Middle frontal gyrus (tissue), 1 donor: Measurements from ENCODE around the gene TUBGCP4.
"Not testable (repeated sequence)": the region's sequence is repeated elsewhere in the genome, so short reads cannot be mapped to it uniquely, and the experiment has no call there.

Experiments
- DNase-seq: peaks from one replicate; pipeline ENCODE4 v3.0.0-alpha.2; 2015; ENCODE audit warnings: low spot score; ENCODE audit errors: extremely low spot score

TUBGCP4 gene, protein sequence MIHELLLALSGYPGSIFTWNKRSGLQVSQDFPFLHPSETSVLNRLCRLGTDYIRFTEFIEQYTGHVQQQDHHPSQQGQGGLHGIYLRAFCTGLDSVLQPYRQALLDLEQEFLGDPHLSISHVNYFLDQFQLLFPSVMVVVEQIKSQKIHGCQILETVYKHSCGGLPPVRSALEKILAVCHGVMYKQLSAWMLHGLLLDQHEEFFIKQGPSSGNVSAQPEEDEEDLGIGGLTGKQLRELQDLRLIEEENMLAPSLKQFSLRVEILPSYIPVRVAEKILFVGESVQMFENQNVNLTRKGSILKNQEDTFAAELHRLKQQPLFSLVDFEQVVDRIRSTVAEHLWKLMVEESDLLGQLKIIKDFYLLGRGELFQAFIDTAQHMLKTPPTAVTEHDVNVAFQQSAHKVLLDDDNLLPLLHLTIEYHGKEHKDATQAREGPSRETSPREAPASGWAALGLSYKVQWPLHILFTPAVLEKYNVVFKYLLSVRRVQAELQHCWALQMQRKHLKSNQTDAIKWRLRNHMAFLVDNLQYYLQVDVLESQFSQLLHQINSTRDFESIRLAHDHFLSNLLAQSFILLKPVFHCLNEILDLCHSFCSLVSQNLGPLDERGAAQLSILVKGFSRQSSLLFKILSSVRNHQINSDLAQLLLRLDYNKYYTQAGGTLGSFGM

DNA sequence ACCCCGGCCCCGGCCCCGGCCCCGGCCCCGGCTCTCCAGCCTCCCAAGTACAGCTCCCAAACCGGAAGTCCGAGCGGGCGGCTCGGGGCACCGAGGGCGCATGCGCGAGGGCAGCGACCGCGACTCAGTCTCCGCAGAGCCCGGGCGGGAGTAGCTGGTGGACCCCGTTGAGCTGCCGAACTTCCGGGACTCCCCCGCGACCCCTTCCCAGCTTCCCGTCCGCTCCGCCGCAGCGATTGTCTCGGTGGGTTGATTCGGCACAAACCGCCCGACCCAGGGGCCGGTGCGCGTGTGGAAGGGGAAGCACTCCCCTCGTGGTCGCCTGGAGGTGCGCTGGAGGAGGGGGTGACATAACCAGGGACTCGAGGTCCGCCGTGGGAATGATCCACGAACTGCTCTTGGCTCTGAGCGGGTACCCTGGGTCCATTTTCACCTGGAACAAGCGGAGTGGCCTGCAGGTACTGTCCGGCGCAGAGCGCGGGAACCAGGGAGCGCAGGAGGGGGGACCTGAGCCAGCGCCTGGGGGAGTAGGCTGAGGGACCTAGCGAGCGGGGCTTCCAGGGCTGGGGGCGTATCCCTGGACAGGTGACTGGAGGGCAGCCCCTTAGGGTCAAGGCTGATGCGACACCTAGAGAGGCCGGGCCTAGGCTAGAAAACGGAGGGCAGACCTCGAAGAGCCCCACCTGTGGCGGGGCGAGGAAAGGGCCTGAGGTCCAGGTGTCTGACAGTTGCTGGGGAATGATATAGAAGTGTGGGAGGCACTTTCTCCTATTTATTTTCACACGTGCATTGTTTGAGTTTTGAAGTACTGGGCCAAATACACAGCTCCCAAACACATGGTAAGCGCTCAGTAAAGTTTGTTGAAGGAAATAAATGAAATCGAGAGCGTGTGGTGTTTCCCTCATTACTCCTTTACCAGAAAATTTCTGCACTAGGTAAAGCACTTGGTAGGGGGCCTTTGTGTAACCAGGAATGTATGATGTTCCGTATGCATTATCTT is at the start of gene TUBGCP4, which contains the start of gene ZSCAN29:
Gene TUBGCP4, plus strand, starts transcription at position 127 of the 1,000 bp plus-strand sequence. Its CDS starts 254 bp downstream, at position 381.
Gene ZSCAN29, minus strand, starts transcription at position 69 of the 1,000 bp plus-strand sequence. CDS start 1,130 bp downstream, outside the sequence.
- DNase-seq: peak; percentile 68

DNA sequence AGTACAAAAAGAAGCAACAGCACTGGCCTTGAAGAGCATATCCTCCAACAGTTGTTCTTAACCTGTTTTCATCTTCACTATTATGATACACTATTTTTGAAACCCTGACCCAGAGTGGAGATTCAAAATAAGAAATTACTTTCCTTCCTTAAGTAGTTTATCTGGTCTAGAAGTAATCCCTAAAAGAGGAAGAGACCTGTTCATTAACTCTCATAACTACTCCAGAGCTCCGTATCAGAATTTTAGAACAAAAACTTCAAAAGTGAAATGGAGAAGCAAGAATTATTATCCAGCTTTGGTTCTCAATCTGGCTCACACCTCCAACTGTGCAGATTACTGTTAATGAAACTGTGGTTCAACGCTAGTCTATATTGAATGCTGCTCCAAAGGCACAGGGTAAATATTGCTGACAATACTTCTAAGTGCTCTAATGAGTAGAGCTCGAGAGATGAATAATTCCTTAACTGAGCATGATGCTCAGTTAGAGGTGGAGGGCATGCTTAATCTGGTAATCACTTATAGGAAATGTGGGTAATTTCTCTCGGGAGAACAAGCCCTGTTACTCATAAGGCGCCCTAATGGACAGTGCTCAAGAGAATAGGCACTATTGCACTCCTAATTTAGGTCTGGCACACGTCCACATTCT is 45.7 kb upstream of the TUBGCP4 start:
- DNase-seq: no peak

GRCh38 chr15:43329217-43329959 is 41.5 kb upstream of the TUBGCP4 start:
- no peak for DNase-seq

- peak; percentile 93 for DNase-seq
Measured at GRCh38 chr15:43329960-43330779, 40.7 kb upstream of the TUBGCP4 start, which contains the start of gene LCMT2. TSS of gene LCMT2 (minus strand) at chr15:43330573. CDS start at chr15:43330489, 84 bp downstream.

GRCh38 chr15:43330780-43331087 is 40.2 kb upstream of the TUBGCP4 start:
- no peak for DNase-seq

DNA sequence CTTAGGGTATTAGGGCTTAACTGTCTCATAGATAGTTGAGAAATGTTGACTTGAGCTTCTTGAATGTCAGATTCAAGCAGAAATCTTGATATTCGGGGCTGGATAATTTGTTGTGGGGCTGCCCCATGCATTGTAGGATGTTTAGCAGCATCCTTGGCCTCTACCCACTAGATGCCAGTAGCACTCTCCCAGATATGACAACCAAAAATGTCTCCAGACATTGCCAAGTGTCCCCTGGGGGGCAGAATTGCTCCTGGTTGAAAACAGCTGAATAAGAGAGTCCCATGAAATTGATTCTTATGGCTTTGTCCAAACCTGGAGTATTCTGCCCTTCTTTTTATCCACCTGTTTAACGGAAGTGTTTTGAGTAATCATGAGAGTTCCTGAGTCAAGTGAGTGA is 24.6 kb upstream of the TUBGCP4 start:
- no peak for DNase-seq

- no peak for DNase-seq
Measured at GRCh38 chr15:43347114-43347513, 23.8 kb upstream of the TUBGCP4 start.

GRCh38 chr15:43352693-43353382 is 18.1 kb upstream of the TUBGCP4 start:
- DNase-seq: no peak

GRCh38 chr15:43360821-43361220 is 10.1 kb upstream of the TUBGCP4 start:
- no peak for DNase-seq

DNA sequence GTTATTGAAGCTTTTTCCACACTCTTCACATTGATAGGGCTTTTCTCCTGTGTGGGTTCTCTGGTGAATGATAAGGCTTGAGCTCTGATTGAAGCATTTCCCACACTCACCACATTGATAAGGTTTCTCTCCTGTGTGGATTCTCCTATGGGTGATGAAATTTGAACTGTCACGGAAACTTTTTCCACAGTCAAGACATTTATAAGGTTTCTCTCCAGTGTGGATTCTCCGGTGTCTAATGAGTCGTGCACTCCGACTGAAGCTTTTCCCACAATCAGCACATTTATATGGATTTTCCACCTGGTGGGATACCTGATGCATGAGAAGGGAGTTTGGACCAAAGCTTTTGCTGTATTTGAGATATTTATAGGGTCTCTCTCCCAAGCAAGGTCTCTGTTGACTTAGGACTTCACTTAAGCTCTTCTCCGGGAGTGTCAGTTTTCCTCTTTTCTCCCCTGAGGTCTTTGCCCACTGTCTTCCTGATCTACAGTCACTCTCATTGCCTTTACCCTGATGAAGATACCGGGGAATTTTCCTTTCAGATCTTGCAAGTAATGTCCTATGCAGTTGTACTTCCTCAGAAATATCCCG is 9.5 kb upstream of the TUBGCP4 start:
- no peak for DNase-seq

DNA sequence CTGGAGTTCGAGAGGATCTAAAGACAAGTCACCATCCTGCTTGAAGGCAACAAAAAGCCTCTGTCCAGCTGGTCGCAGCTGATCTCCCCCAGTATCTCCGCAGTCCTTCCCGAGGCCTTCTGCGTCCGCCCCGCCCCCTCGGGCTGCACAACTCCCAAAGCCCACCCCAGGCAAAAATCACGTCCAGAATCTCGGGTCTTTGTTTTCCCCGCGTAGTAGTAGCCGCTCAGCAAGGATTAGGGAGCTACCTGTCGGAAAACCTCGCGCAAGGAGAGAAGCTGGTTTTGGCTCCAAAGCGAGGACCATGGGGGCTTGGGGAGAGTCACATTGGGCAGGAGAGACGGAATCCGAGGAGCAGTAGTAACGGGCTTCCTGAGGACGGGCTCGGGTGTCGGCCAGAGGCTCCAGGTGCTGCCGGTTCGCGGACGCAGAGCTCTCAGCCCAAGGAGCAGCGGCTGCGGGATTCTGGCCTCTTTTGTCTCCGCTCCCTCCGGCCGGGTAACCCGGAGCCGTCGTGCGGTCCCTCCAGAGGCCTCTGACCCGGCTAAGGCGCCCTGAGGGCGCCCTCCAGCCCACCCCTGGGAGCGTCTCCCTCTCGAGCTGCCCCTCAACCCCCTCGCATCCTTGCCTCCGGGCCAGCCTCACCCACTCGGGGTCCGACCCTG is 459 bp upstream of the TUBGCP4 start:
- DNase-seq: no peak

DNA sequence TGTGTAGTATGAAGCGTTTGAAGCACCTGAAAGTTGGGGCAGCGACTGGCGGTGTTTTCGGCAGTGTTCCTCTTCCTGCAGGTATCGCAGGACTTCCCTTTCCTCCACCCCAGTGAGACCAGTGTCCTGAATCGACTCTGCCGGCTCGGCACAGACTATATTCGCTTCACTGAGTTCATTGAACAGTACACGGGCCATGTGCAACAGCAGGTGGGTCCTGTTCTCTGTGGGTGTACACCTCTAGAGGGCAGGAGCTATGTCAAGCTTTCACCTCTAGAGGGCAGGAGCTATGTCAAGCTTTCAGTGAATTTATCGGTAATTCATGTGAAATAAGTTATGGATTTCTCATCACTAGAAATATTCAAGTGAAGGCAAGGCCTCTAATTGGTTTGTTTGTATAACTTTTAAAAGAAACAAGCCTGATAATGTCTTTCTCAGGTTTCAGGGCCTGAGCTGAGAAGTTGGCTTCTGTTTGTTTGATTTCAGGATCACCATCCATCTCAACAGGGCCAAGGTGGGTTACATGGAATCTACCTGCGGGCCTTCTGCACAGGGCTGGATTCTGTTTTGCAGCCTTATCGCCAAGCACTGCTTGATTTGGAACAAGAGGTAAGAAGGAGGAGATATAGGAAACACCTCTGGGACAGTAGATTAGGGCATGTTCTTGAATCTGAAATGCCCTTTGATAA is 5.3 kb downstream of the TUBGCP4 start:
- DNase-seq: no peak

GRCh38 chr15:43378601-43379000 is 7.7 kb downstream of the TUBGCP4 start:
- DNase-seq: no peak

DNA sequence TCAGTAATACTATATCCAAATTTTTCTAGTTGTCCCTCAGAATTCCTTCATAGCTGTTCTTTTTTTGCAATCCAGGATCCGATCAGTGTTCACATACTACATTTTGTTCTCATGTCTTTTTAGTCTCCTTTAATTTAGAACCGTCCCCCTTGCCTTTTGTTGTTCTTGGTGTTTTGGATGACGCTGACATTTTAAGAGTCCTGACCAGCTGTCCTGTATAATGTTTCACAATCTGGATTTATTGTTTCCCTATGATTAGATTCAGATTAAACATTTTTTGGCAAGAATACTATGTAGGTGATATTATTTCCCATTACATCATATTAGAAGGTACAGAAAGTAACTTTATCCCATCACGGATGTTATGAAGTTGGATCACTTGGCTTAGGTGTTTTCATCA is 11.4 kb downstream of the TUBGCP4 start:
- no peak for DNase-seq

GRCh38 chr15:43383070-43383469 is 12.2 kb downstream of the TUBGCP4 start:
- no peak for DNase-seq

- DNase-seq: no peak
Measured at GRCh38 chr15:43390723-43391122, 19.8 kb downstream of the TUBGCP4 start.

DNA sequence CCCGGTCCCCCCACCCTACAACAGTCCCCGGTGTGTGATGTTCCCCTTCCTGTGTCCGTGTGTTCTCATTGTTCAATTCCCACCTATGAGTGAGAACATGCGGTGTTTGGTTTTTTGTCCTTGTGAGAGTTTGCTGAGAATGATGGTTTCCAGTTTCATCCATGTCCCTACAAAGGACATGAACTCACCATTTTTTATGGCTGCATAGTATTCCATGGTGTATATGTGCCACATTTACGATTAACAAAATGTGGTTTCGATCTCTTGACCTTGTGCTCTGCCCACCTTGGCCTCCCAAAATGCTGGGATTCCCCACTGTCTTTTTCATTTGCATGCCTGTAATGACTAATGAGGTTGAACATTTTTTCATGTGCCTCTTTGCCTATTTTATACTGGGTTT is 22.7 kb downstream of the TUBGCP4 start:
- DNase-seq: not testable (repeated sequence)
